HepG2 (cell line): Measurements from ENCODE around the gene UBE2I. TPM values are rescaled to one million over a fixed set of nuclear protein-coding genes. Genes with fewer than 3 reads are reported as not detected.

Experiments
- ATF4 ChIP-seq, 2 experiments: fragments of 450-650 bp in 1 of 2; sonication (generic) in 1 of 2; formaldehyde crosslinking; IDR thresholded peaks; 2 replicates each; pipeline versions ENCODE4 v1.5.0 to v1.8.0; 2020 to 2022; ENCODE audit warnings: mild to moderate bottlenecking in 1 of 2, missing genetic modification reagents in 1 of 2
- ETV5 ChIP-seq: IDR thresholded peaks from 2 replicates; pipeline ENCODE4 v1.6.1; 2018; ENCODE audit warnings: missing biosample characterization, missing genetic modification reagents, inconsistent platforms, borderline replicate concordance
- FOXM1 ChIP-seq: sonication (generic); formaldehyde crosslinking; IDR thresholded peaks from 2 replicates; pipeline ENCODE4 v1.5.0; 2020; ENCODE audit warnings: missing genetic modification reagents
- HCFC1 ChIP-seq: fragments of 150-350 bp; IDR thresholded peaks from 2 replicates; pipeline ENCODE4 v1.6.1; 2014; ENCODE audit warnings: low read depth, low read length
- KLF16 ChIP-seq, 2 experiments: sonication (generic) in 1 of 2; formaldehyde crosslinking in 1 of 2; IDR thresholded peaks; 2 replicates each; pipeline versions ENCODE4 v1.6.1 to v1.8.0; 2016 to 2023; ENCODE audit warnings: missing genetic modification reagents in 2 of 2, missing compliant biosample characterization in 1 of 2
- NFE2L1 ChIP-seq: sonication (generic); formaldehyde crosslinking; IDR thresholded peaks from 2 replicates; pipeline ENCODE4 v1.4.0; 2020; ENCODE audit warnings: missing genetic modification reagents, mild to moderate bottlenecking, borderline replicate concordance
- SMAD1 ChIP-seq: sonication (generic); formaldehyde crosslinking; IDR thresholded peaks from 2 replicates; pipeline ENCODE4 v1.4.0; 2020; ENCODE audit warnings: missing genetic modification reagents, low read depth, mild to moderate bottlenecking, borderline replicate concordance
- SRF ChIP-seq: IDR thresholded peaks from 2 replicates; pipeline ENCODE4 v1.6.1; 2011; ENCODE audit warnings: mild to moderate bottlenecking, low read depth, low read length, moderate library complexity
- SRY ChIP-seq: sonication (generic); formaldehyde crosslinking; IDR thresholded peaks from 2 replicates; pipeline ENCODE4 v1.8.0; 2022; ENCODE audit warnings: mild to moderate bottlenecking, missing genetic modification reagents
- TARDBP ChIP-seq: sonication (generic); formaldehyde crosslinking; IDR thresholded peaks from 2 replicates; pipeline ENCODE4 v1.8.0; 2022; ENCODE audit warnings: mild to moderate bottlenecking, missing genetic modification reagents
- TRIM22 ChIP-seq: fragments of 450-650 bp; IDR thresholded peaks from 2 replicates; pipeline ENCODE4 v1.6.1; 2017
- TRIM24 ChIP-seq: sonication (generic); formaldehyde crosslinking; IDR thresholded peaks from 2 replicates; pipeline ENCODE4 v1.8.0; 2022; ENCODE audit warnings: mild to moderate bottlenecking, missing genetic modification reagents
- ZC3H13 ChIP-seq: sonication (generic); formaldehyde crosslinking; IDR thresholded peaks from 2 replicates; pipeline ENCODE4 v1.8.1; 2023; ENCODE audit warnings: mild to moderate bottlenecking, missing genetic modification reagents, moderate library complexity
- ZNF224 ChIP-seq: sonication (generic); formaldehyde crosslinking; IDR thresholded peaks from 2 replicates; pipeline ENCODE4 v1.5.0; 2020; ENCODE audit warnings: mild to moderate bottlenecking, missing genetic modification reagents
- ZNF317 ChIP-seq: sonication (generic); formaldehyde crosslinking; IDR thresholded peaks from 2 replicates; pipeline ENCODE4 v1.5.0; 2020; ENCODE audit warnings: mild to moderate bottlenecking, missing genetic modification reagents
- ZNF441 ChIP-seq: sonication (generic); formaldehyde crosslinking; IDR thresholded peaks from 2 replicates; pipeline ENCODE4 v1.7.0; 2021; ENCODE audit warnings: missing genetic modification reagents, borderline replicate concordance
- ZNF513 ChIP-seq: sonication (generic); formaldehyde crosslinking; conservative IDR thresholded peaks from 2 replicates; pipeline ENCODE4 v1.5.0; 2020; ENCODE audit warnings: missing genetic modification reagents
- ZNF761 ChIP-seq: sonication (generic); formaldehyde crosslinking; conservative IDR thresholded peaks from 2 replicates; pipeline ENCODE4 v1.4.0; 2020; ENCODE audit warnings: mild to moderate bottlenecking, missing genetic modification reagents
- ZNF768 ChIP-seq: sonication (generic); formaldehyde crosslinking; IDR thresholded peaks from 2 replicates; pipeline ENCODE4 v1.4.0; 2020; ENCODE audit warnings: missing genetic modification reagents
- ZSCAN29 ChIP-seq: sonication (generic); formaldehyde crosslinking; conservative IDR thresholded peaks from 2 replicates; pipeline ENCODE4 v1.4.0; 2020; ENCODE audit warnings: mild to moderate bottlenecking, missing genetic modification reagents
- polyA plus RNA-seq, 8 experiments: library from polyadenylated mRNA; depleted of rRNA in 3 of 8; stranded (reverse) in 7 of 8; unstranded in 1 of 8; fragments of >200 nt; fragmentation: Illumina TruSeq in 4 of 8; extraction: Trizol in 4 of 8; gene quantifications; 2 replicates each; pipeline versions ENCODE4 v1.2.1 to v1.2.3, GENCODE V29; 2011 to 2016; ENCODE audit warnings: low read depth in 4 of 8, missing spikeins in 1 of 8, mixed read lengths in 1 of 8; ENCODE audit not compliant: insufficient read depth in 1 of 8
- total RNA-seq, 5 experiments: library from RNA; depleted of rRNA; stranded (reverse); fragments of >200 nt; fragmentation: Illumina TruSeq; extraction: Trizol; gene quantifications; 2 replicates each; pipeline ENCODE4 v1.2.3, GENCODE V29; 2016; ENCODE audit warnings: low read depth in 1 of 5
- TF ChIP-seq, protein P1 (sequence below): sonication (generic); formaldehyde crosslinking; IDR thresholded peaks from 2 replicates; pipeline ENCODE4 v1.9.0; 2021; ENCODE audit warnings: missing genetic modification reagents, mild to moderate bottlenecking, borderline replicate concordance
- TF ChIP-seq, protein P2 (sequence below): sonication (generic); formaldehyde crosslinking; IDR thresholded peaks from 2 replicates; pipeline ENCODE4 v1.8.0; 2022; ENCODE audit warnings: mild to moderate bottlenecking, missing genetic modification reagents, borderline replicate concordance

Gene UBE2I
- total and polyA plus RNA-seq, 2 of the 13 experiments (the other 11 are each of a cell fraction or from before 2014, with no cell fraction given), result 75.8 to 98.9 TPM

- TF ChIP-seq ZNF513 (CRISPR knock-in tag) (no peak), ZNF224 (CRISPR knock-in tag) (no peak), ETV5 (CRISPR knock-in tag) (peak; percentile 91), ZSCAN29 (no peak), ATF4 (CRISPR knock-in tag; IDR thresholded peaks at IDR 0.05) (no peak), ZNF761 (CRISPR knock-in tag) (peak; percentile 33; the same call in 1 of the 2 replicates), SMAD1 (peak; percentile 60; the same call in 1 of the 2 replicates), ZNF317 (CRISPR knock-in tag) (0 out of 2 replicates have a peak, but pooled peaks have one; percentile 2), TARDBP (CRISPR knock-in tag) (0 out of 2 replicates have a peak, but pooled peaks have one; percentile 35), FOXM1 (CRISPR knock-in tag) (no peak), ZC3H13 (CRISPR knock-in tag) (no peak), TRIM24 (CRISPR knock-in tag) (no peak), NFE2L1 (CRISPR knock-in tag) (no peak), SRF (no peak), KLF16 (CRISPR knock-in tag; IDR thresholded peaks at IDR 0.05) (no peak), ZNF768 (CRISPR knock-in tag) (no peak; the same call in 1 of the 2 replicates), ZNF441 (CRISPR knock-in tag) (peak; percentile 11; the same call in 1 of the 2 replicates), SRY (peak; percentile 42; the same call in 1 of the 2 replicates), TRIM22 (no peak), HCFC1 (no peak)
- TF ChIP-seq, protein P1, sequence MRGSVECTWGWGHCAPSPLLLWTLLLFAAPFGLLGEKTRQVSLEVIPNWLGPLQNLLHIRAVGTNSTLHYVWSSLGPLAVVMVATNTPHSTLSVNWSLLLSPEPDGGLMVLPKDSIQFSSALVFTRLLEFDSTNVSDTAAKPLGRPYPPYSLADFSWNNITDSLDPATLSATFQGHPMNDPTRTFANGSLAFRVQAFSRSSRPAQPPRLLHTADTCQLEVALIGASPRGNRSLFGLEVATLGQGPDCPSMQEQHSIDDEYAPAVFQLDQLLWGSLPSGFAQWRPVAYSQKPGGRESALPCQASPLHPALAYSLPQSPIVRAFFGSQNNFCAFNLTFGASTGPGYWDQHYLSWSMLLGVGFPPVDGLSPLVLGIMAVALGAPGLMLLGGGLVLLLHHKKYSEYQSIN (CRISPR knock-in tag), result no peak
- TF ChIP-seq, protein P2, sequence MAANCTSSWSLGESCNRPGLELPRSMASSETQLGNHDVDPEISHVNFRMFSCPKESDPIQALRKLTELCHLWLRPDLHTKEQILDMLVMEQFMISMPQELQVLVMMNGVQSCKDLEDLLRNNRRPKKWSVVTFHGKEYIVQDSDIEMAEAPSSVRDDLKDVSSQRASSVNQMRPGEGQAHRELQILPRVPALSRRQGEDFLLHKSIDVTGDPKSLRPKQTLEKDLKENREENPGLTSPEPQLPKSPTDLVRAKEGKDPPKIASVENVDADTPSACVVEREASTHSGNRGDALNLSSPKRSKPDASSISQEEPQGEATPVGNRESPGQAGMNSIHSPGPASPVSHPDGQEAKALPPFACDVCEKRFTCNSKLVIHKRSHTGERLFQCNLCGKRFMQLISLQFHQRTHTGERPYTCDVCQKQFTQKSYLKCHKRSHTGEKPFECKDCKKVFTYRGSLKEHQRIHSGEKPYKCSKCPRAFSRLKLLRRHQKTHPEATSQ (CRISPR knock-in tag), result no peak
These were observed 22.5 kb downstream of the UBE2I start (continued) for GRCh38 chr16:1331712-1332617.
